Measurements from ENCODE around the gene DNAH6. TPM values are rescaled to one million over a fixed set of nuclear protein-coding genes. Genes with fewer than 3 reads are reported as not detected.

The DNAH6 gene
- total and polyA plus RNA-seq, 4 donors, result 1.9 to 16.9 (median 8.5) TPM

DNA sequence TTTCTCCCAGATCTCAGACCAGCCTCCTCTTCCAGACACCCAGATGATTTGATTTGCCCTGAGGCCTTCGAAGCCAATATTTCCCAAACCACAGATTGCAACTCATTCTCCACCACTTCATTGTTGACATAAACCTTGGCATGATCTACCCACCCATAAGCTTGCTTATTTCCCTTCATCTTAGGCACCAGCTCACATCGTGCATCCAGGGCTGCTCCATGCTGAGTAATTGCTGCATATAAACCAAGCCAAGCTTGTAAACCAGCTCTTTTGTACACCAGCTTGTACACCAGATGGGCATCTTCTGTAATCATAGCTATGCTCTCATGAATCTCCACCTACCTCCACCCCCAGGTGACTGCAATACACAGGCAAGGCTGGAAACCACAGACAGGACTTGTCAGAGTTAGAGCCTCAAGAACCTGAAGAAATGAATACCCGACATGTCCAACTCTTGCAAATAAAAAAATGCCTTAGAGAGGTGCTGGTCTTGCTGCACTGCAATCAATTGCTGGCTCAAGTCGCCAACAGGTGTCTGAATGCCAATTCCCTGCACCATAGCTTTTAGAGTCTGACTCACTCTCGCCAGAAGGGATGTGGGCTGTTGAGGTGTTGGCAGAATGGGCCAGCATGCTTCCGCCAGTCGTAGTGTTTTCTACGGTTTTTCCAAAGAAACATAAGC, 333.1 kb downstream of the DNAH6 start:
- peaks cover 0 to under 1% (median 0%) of the 10 kb centered on the region in 3 donors for H3K27me3 ChIP-seq (ENCODE audit: control insufficient read depth in 3 of 3, insufficient read depth in 3 of 3, low read length in 2 of 3)
- TF ChIP-seq, protein P1, sequence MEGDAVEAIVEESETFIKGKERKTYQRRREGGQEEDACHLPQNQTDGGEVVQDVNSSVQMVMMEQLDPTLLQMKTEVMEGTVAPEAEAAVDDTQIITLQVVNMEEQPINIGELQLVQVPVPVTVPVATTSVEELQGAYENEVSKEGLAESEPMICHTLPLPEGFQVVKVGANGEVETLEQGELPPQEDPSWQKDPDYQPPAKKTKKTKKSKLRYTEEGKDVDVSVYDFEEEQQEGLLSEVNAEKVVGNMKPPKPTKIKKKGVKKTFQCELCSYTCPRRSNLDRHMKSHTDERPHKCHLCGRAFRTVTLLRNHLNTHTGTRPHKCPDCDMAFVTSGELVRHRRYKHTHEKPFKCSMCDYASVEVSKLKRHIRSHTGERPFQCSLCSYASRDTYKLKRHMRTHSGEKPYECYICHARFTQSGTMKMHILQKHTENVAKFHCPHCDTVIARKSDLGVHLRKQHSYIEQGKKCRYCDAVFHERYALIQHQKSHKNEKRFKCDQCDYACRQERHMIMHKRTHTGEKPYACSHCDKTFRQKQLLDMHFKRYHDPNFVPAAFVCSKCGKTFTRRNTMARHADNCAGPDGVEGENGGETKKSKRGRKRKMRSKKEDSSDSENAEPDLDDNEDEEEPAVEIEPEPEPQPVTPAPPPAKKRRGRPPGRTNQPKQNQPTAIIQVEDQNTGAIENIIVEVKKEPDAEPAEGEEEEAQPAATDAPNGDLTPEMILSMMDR (IDR thresholded peaks at IDR 0.05; ENCODE audit: control extremely low read depth, extremely low read depth), result no peak
- no peaks in the 10 kb centered on the region for H3K36me3 ChIP-seq (ENCODE audit: control insufficient read depth in 4 of 4, insufficient read depth in 4 of 4, low read length in 4 of 4)
- no peak overlapping the region for H3K27ac ChIP-seq (ENCODE audit: low read depth in 1 of 2, low read length in 1 of 2)
- H3K9me3 ChIP-seq (ENCODE audit: control insufficient read depth in 4 of 4, insufficient read depth in 3 of 4, low read length in 3 of 4), result no peaks in the 10 kb centered on the region
- DNase-seq (peak in 2 of 3 donors; percentile 20 to 25), ATAC-seq (ENCODE audit: insufficient read depth, low FRiP score) (no peak)
- no peak overlapping the region for H3K4me3 ChIP-seq
- H3K4me1 ChIP-seq (ENCODE audit: control insufficient read depth in 5 of 5, insufficient read depth in 5 of 5, low read length in 5 of 5), result peaks cover 0 to 5% (median 0%) of the 10 kb centered on the region in 5 donors
- H3K9ac ChIP-seq (ENCODE audit: insufficient read depth in 1 of 2, low read length in 2 of 2), result no peak overlapping the region
- WGBS, 2 donors, result 72 to 86% methylated on average over 8 of the region's 8 CpGs

DNA sequence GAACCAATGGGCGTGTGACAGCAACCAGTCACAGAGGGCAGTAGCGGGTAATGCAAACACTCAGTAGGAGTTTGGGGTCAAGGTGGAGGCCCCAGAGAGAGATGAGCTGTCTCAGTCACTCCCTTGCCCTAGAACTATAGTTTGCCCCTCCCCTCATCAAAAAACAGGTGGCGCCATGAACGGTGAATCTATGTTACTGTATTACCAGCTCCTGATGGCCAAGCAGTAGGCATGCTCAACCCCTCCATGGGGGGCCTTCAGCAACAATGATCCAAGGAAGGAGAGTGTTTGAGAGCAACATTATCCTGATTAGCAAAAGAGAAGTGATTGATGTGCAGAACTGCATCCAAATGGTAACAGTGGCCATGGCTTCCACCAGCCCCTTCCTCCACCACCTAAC, 334.2 kb downstream of the DNAH6 start:
- H3K9me3 ChIP-seq (ENCODE audit: control insufficient read depth in 4 of 4, insufficient read depth in 3 of 4, low read length in 3 of 4), result no peaks in the 10 kb centered on the region
- TF ChIP-seq, protein P1 (IDR thresholded peaks at IDR 0.05; ENCODE audit: control extremely low read depth, extremely low read depth), result no peak
- peaks cover 0 to 5% (median 0%) of the 10 kb centered on the region in 5 donors for H3K4me1 ChIP-seq (ENCODE audit: control insufficient read depth in 5 of 5, insufficient read depth in 5 of 5, low read length in 5 of 5)
- no peak for DNase-seq
- H3K36me3 ChIP-seq (ENCODE audit: control insufficient read depth in 4 of 4, insufficient read depth in 4 of 4, low read length in 4 of 4), result no peaks in the 10 kb centered on the region
- 96 to 97% methylated on average over 4 of the region's 4 CpGs for WGBS, 2 donors
- ATAC-seq (ENCODE audit: insufficient read depth, low FRiP score), result no peak
- H3K4me3 ChIP-seq, result no peak overlapping the region
- no peak overlapping the region for H3K27ac ChIP-seq (ENCODE audit: low read depth in 1 of 2, low read length in 1 of 2)
- H3K27me3 ChIP-seq (ENCODE audit: control insufficient read depth in 3 of 3, insufficient read depth in 3 of 3, low read length in 2 of 3), result peaks cover 0 to 3% (median 0%) of the 10 kb centered on the region in 3 donors
- H3K9ac ChIP-seq (ENCODE audit: insufficient read depth in 1 of 2, low read length in 2 of 2), result no peak overlapping the region

DNA sequence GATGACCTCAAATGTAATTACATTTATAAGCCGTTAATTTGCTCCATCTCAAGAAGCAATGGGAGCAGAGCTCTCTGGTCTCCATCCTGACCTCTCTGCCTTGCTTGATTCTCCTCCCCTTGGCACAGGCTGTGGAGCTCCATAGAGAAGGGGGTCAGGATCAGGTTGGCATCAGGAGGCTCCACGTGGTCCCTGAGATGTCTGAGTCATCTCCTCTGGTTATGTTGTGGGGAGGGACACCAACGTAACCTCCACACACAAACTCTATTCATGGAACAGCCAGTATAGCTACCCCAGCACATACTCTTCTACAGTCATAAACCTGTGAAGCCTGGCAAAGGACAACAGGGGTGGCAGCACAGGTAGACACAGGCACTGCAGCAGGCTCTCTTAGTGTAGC, 335.6 kb downstream of the DNAH6 start:
- TF ChIP-seq, protein P1 (IDR thresholded peaks at IDR 0.05; ENCODE audit: control extremely low read depth, extremely low read depth), result no peak
- H3K27ac ChIP-seq (ENCODE audit: low read depth in 1 of 2, low read length in 1 of 2), result no peak overlapping the region
- H3K27me3 ChIP-seq (ENCODE audit: control insufficient read depth in 3 of 3, insufficient read depth in 3 of 3, low read length in 2 of 3), result peaks cover 0 to 3% (median 0%) of the 10 kb centered on the region in 3 donors
- H3K4me3 ChIP-seq, result no peak overlapping the region
- DNase-seq (no peak), ATAC-seq (ENCODE audit: insufficient read depth, low FRiP score) (no peak)
- H3K9me3 ChIP-seq (ENCODE audit: control insufficient read depth in 4 of 4, insufficient read depth in 3 of 4, low read length in 3 of 4), result peaks cover 0 to 2% (median 0%) of the 10 kb centered on the region in 4 donors
- H3K9ac ChIP-seq (ENCODE audit: insufficient read depth in 1 of 2, low read length in 2 of 2), result no peak overlapping the region
- H3K36me3 ChIP-seq (ENCODE audit: control insufficient read depth in 4 of 4, insufficient read depth in 4 of 4, low read length in 4 of 4), result no peaks in the 10 kb centered on the region
- peaks cover 0 to 3% (median 0%) of the 10 kb centered on the region in 5 donors for H3K4me1 ChIP-seq (ENCODE audit: control insufficient read depth in 5 of 5, insufficient read depth in 5 of 5, low read length in 5 of 5)
- 74 to 83% methylated on average over 3 of the region's 3 CpGs for WGBS, 2 donors
